H1 (cell line): ENCODE results near the gene FAM171A1. TPM values are rescaled to one million over a fixed set of nuclear protein-coding genes. Genes with fewer than 3 reads are reported as not detected.

Experiments
- CHD2 ChIP-seq: IDR thresholded peaks from 2 replicates; pipeline ENCODE4 v1.6.1; 2012; ENCODE audit warnings: low read length, improper control_type of control experiment
- EZH2 ChIP-seq: fragments of 200-600 bp; sonication (generic); IDR thresholded peaks from 2 replicates; pipeline ENCODE4 v1.7.1; 2012; ENCODE audit warnings: low read depth, mild to moderate bottlenecking, moderate library complexity, low read length, inconsistent platforms; ENCODE audit not compliant: severe bottlenecking
- HDAC2 ChIP-seq, 2 experiments: fragments of 300-600 bp in 1 of 2; sonication (generic) in 1 of 2; IDR thresholded peaks; 2 replicates each; pipeline ENCODE4 v1.6.1; 2011 to 2012; ENCODE audit warnings: low read depth in 2 of 2, low read length in 2 of 2, mild to moderate bottlenecking in 2 of 2, moderate library complexity in 2 of 2, borderline replicate concordance in 1 of 2, inconsistent platforms in 1 of 2
- SIRT6 ChIP-seq: IDR thresholded peaks from one replicate; pipeline ENCODE4 v1.7.1; 2012; ENCODE audit warnings: low read length, inconsistent platforms
- polyA plus RNA-seq, 7 experiments: library from polyadenylated mRNA; depleted of rRNA in 3 of 7; stranded (reverse) in 5 of 7; unstranded in 2 of 7; fragments of >200 nt in 5 of 7; fragments of 200-250 nt in 2 of 7; gene quantifications; 1 replicate in 5 of 7; 2 replicates in 1 of 7; 4 replicates in 1 of 7; pipeline versions ENCODE4 v1.2.1 to v1.2.3, GENCODE V29; 2011 to 2013; ENCODE audit warnings: missing spikeins in 2 of 7, mixed read lengths in 2 of 7
- total RNA-seq: library from RNA; stranded (reverse); fragmentation: NEBNext Ultra II Directional; extraction: Animal tissue kit (Norgen Biotek cat#: 25700); gene quantifications from 2 replicates; pipeline ENCODE4 v1.2.1, GENCODE V29; 2021
- TF ChIP-seq, protein P1 (sequence below): IDR thresholded peaks from 2 replicates; pipeline ENCODE4 v1.6.1; 2012; ENCODE audit warnings: inconsistent platforms
- TF ChIP-seq, protein P2 (sequence below): IDR thresholded peaks from 2 replicates; pipeline ENCODE4 v1.6.1; 2012; ENCODE audit warnings: inconsistent platforms

FAM171A1 gene
- total and polyA plus RNA-seq, 2 of the 8 experiments (the other 6 are each of a cell fraction or from before 2014, with no cell fraction given) = 26.6 to 42.1 TPM

DNA sequence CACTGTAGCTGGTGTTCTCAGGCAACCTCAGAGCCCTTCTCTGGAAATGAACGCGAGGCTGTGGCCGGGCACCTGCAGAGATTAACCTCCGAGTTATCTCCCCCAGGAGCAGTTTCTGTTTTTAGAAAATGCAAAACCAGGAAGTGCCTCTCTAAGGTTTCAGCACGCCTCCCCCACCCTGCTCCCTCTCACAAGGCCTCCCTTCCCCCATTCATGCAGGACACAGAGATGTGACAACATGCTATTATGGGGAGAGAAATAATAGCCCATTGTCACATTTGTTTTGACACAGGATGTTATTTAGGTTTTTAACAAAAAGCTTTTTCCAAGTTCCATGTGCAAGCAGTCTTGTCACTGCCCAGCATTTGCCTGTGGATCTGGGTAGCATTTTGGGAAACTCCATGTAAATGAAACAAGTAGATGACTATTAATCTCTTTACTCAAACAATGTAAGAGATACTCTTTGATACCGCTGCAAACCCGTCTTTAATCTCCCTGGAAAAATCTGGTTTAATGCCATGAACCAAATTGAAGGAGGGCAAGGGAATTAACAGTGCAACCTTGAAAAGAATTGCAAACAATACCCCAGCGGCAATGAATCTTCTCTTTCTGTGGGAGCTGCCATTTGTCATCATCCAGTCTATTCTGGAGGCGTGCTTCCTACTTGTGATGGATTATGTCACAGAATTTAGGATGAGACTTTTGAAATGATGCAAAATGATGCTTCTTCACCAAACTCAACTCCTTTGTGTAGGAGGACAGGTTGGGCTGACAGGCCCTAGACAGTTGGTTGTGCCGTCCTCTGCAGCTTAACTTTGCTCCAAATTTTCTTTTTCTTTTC is 116.1 kb downstream of the FAM171A1 start (continued):
- TF ChIP-seq EZH2 (no peak), HDAC2 (IDR thresholded peaks at IDR 0.05; ENCODE audit: borderline replicate concordance in 1 of 2, low read depth in 2 of 2, low read length in 2 of 2) (no peak), SIRT6 (no peak), CHD2 (no peak)
- TF ChIP-seq, protein P1, sequence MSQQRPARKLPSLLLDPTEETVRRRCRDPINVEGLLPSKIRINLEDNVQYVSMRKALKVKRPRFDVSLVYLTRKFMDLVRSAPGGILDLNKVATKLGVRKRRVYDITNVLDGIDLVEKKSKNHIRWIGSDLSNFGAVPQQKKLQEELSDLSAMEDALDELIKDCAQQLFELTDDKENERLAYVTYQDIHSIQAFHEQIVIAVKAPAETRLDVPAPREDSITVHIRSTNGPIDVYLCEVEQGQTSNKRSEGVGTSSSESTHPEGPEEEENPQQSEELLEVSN = no peak
- TF ChIP-seq, protein P2, sequence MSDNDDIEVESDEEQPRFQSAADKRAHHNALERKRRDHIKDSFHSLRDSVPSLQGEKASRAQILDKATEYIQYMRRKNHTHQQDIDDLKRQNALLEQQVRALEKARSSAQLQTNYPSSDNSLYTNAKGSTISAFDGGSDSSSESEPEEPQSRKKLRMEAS = no peak
